Esophagus squamous epithelium (tissue), 4 donors: Measurements from ENCODE around the gene RHOA.

Experiments used
- POLR2A ChIP-seq, 4 donors: fragments of 450-650 bp; IDR thresholded peaks; one replicate each; pipeline ENCODE4 v1.6.1; 2017; ENCODE audit warnings: antibody characterized with exemption in 4 of 4, mild to moderate bottlenecking in 4 of 4, moderate library complexity in 3 of 4
- TF ChIP-seq, protein P1 (sequence below), 6 experiments: fragments of 450-650 bp in 4 of 6; fragments of 200-600 bp in 2 of 6; sonication (generic) in 2 of 6; IDR thresholded peaks; one replicate each; pipeline ENCODE4 v1.5.1; 2016 to 2019; ENCODE audit warnings: antibody characterized with exemption in 6 of 6, mild to moderate bottlenecking in 4 of 6, moderate library complexity in 4 of 6

DNA sequence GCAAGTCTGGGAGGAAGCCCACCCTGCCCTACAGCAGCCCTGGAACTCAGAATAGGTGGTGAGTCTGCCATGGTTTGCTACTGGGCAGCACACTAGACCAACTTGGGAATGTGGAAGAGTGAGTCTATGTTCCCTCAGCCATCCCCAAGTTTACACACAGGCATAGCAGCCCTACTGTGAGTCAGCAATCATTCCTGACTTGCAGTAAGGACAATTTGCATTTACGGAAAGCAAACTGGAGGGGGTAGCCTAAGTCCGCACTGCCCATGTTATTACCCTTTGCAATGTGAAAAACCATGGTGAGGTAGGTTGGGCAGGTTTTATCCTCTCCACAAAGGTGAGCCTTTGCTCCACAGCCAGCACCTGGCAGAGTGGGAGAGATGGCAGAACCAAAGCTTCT is 5.1 kb upstream of the RHOA start:
- no peak for TF ChIP-seq POLR2A (IDR thresholded peaks at IDR 0.05)
- TF ChIP-seq, protein P1, sequence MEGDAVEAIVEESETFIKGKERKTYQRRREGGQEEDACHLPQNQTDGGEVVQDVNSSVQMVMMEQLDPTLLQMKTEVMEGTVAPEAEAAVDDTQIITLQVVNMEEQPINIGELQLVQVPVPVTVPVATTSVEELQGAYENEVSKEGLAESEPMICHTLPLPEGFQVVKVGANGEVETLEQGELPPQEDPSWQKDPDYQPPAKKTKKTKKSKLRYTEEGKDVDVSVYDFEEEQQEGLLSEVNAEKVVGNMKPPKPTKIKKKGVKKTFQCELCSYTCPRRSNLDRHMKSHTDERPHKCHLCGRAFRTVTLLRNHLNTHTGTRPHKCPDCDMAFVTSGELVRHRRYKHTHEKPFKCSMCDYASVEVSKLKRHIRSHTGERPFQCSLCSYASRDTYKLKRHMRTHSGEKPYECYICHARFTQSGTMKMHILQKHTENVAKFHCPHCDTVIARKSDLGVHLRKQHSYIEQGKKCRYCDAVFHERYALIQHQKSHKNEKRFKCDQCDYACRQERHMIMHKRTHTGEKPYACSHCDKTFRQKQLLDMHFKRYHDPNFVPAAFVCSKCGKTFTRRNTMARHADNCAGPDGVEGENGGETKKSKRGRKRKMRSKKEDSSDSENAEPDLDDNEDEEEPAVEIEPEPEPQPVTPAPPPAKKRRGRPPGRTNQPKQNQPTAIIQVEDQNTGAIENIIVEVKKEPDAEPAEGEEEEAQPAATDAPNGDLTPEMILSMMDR (IDR thresholded peaks at IDR 0.05): no peak
